Fibroblast of upper back skin (primary cell): ENCODE results near the gene RNH1.

Experiments used
- DNase-seq: peaks from one replicate; pipeline ENCODE4 v3.0.0-alpha.2; 2013

Gene RNH1

GRCh38 chr11:497565-498296, 9.3 kb downstream of the RNH1 start:
- DNase-seq = no peak

GRCh38 chr11:496834-497564, 10.0 kb downstream of the RNH1 start:
- DNase-seq = no peak

GRCh38 chr11:495537-495931, 11.5 kb downstream of the RNH1 start:
- no peak for DNase-seq

GRCh38 chr11:494761-495536, 12.1 kb downstream of the RNH1 start:
- DNase-seq = no peak

GRCh38 chr11:492427-493226, 14.4 kb downstream of the RNH1 start:
- DNase-seq = no peak

GRCh38 chr11:491358-491757, 15.7 kb downstream of the RNH1 start:
- no peak for DNase-seq

- DNase-seq = no peak
These were observed 16.1 kb downstream of the RNH1 start for GRCh38 chr11:490930-491260.

- DNase-seq = no peak
These were observed 16.7 kb downstream of the RNH1 start for GRCh38 chr11:490186-490929.

GRCh38 chr11:489610-490185, 17.3 kb downstream of the RNH1 start:
- no peak for DNase-seq

GRCh38 chr11:488992-489391, 18.1 kb downstream of the RNH1 start:
- no peak for DNase-seq

GRCh38 chr11:488579-488978, 18.5 kb downstream of the RNH1 start:
- DNase-seq = no peak

- DNase-seq = no peak
These were observed 19.0 kb downstream of the RNH1 start for GRCh38 chr11:488062-488461.

GRCh38 chr11:487571-488021, 19.4 kb downstream of the RNH1 start:
- no peak for DNase-seq

- DNase-seq = no peak
These were observed 20.9 kb downstream of the RNH1 start for GRCh38 chr11:486189-486588.

- no peak for DNase-seq
These were observed 22.4 kb downstream of the RNH1 start for GRCh38 chr11:484616-485015.

- DNase-seq = no peak
These were observed 27.7 kb downstream of the RNH1 start for GRCh38 chr11:479311-479710.

GRCh38 chr11:477052-477715, 29.9 kb downstream of the RNH1 start:
- DNase-seq = no peak

GRCh38 chr11:476416-476815, 30.6 kb downstream of the RNH1 start:
- DNase-seq = no peak

- DNase-seq = no peak
These were observed 31.1 kb downstream of the RNH1 start for GRCh38 chr11:475941-476340.

GRCh38 chr11:474914-475506, 32.0 kb downstream of the RNH1 start:
- DNase-seq = no peak
